Skeletal muscle cell (primary cell): Measurements from ENCODE around the gene RAP2A.

Experiments used
- DNase-seq: peaks from one replicate; pipeline ENCODE4 v3.0.0-alpha.2; 2010; ENCODE audit warnings: low read depth
- H3K4me3 ChIP-seq: 2 replicates; pipeline ENCODE4 v1.5.1; 2011; ENCODE audit warnings: low read depth, mild to moderate bottlenecking, control low read depth, low read length, moderate library complexity

Gene RAP2A

GRCh38 chr13:97441368-97441767 lies 7.4 kb downstream of the RAP2A start:
- no peak overlapping the region for H3K4me3 ChIP-seq
- no peak for DNase-seq

- no peak for DNase-seq
- no peak overlapping the region for H3K4me3 ChIP-seq
Measured at GRCh38 chr13:97445522-97446187, 11.7 kb downstream of the RAP2A start.

- DNase-seq = no peak
- no peak overlapping the region for H3K4me3 ChIP-seq
Measured at GRCh38 chr13:97446448-97446847, 12.5 kb downstream of the RAP2A start.

GRCh38 chr13:97448503-97449251 lies 14.7 kb downstream of the RAP2A start:
- DNase-seq = no peak
- H3K4me3 ChIP-seq = no peak overlapping the region

GRCh38 chr13:97454699-97455098 lies 20.7 kb downstream of the RAP2A start:
- DNase-seq = no peak
- no peak overlapping the region for H3K4me3 ChIP-seq

GRCh38 chr13:97456047-97456446 lies 22.1 kb downstream of the RAP2A start:
- no peak overlapping the region for H3K4me3 ChIP-seq
- no peak for DNase-seq

GRCh38 chr13:97459215-97459777 lies 25.3 kb downstream of the RAP2A start:
- no peak overlapping the region for H3K4me3 ChIP-seq
- no peak for DNase-seq

- no peak for DNase-seq
- no peak overlapping the region for H3K4me3 ChIP-seq
Measured at GRCh38 chr13:97460004-97460775, 26.2 kb downstream of the RAP2A start.

GRCh38 chr13:97460853-97461252 lies 26.9 kb downstream of the RAP2A start:
- DNase-seq = no peak
- H3K4me3 ChIP-seq = no peak overlapping the region

GRCh38 chr13:97464561-97464960 lies 30.6 kb downstream of the RAP2A start:
- no peak for DNase-seq
- no peak overlapping the region for H3K4me3 ChIP-seq

- no peak overlapping the region for H3K4me3 ChIP-seq
- no peak for DNase-seq
Measured at GRCh38 chr13:97466722-97467121, 32.8 kb downstream of the RAP2A start.

- DNase-seq = no peak
- no peak overlapping the region for H3K4me3 ChIP-seq
Measured at GRCh38 chr13:97468331-97468730, 34.4 kb downstream of the RAP2A start.

GRCh38 chr13:97471711-97472110 lies 37.7 kb downstream of the RAP2A start:
- no peak overlapping the region for H3K4me3 ChIP-seq
- no peak for DNase-seq

GRCh38 chr13:97474349-97474980 lies 40.5 kb downstream of the RAP2A start:
- no peak overlapping the region for H3K4me3 ChIP-seq
- DNase-seq = no peak

- DNase-seq = no peak
- H3K4me3 ChIP-seq = no peak overlapping the region
Measured at GRCh38 chr13:97475011-97475410, 41.0 kb downstream of the RAP2A start.

GRCh38 chr13:97477844-97478243 lies 43.9 kb downstream of the RAP2A start:
- no peak overlapping the region for H3K4me3 ChIP-seq
- no peak for DNase-seq

- no peak for DNase-seq
Measured at GRCh38 chr13:97478247-97478646, 44.3 kb downstream of the RAP2A start.

GRCh38 chr13:97483465-97483864 lies 49.5 kb downstream of the RAP2A start:
- H3K4me3 ChIP-seq = no peak overlapping the region
- no peak for DNase-seq

More at GRCh38 chr13:97478247-97478646, 44.3 kb downstream of the RAP2A start:
- no peak overlapping the region for H3K4me3 ChIP-seq

- H3K4me3 ChIP-seq = no peak overlapping the region
- DNase-seq = no peak
Measured at GRCh38 chr13:97484301-97484700, 50.3 kb downstream of the RAP2A start.

- no peak overlapping the region for H3K4me3 ChIP-seq
- DNase-seq = no peak
Measured at GRCh38 chr13:97485320-97485719, 51.4 kb downstream of the RAP2A start.
